Measurements from ENCODE around the gene SLC22A12.

GRCh38 chr11:64588701-64589100 is 2.3 kb upstream of the SLC22A12 start:
- TF ChIP-seq POLR2A (IDR thresholded peaks at IDR 0.05; ENCODE audit: extremely low read depth, insufficient read length), result no peak
- TF ChIP-seq, protein P1, sequence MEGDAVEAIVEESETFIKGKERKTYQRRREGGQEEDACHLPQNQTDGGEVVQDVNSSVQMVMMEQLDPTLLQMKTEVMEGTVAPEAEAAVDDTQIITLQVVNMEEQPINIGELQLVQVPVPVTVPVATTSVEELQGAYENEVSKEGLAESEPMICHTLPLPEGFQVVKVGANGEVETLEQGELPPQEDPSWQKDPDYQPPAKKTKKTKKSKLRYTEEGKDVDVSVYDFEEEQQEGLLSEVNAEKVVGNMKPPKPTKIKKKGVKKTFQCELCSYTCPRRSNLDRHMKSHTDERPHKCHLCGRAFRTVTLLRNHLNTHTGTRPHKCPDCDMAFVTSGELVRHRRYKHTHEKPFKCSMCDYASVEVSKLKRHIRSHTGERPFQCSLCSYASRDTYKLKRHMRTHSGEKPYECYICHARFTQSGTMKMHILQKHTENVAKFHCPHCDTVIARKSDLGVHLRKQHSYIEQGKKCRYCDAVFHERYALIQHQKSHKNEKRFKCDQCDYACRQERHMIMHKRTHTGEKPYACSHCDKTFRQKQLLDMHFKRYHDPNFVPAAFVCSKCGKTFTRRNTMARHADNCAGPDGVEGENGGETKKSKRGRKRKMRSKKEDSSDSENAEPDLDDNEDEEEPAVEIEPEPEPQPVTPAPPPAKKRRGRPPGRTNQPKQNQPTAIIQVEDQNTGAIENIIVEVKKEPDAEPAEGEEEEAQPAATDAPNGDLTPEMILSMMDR (IDR thresholded peaks at IDR 0.05; ENCODE audit: low read depth, low read length), result no peak
- no peak for TF ChIP-seq MYC (IDR thresholded peaks at IDR 0.05; ENCODE audit: low read depth, low read length)

Data from NB4 (cell line).